GM12864 (cell line): ENCODE measurements around the gene OR13F1.

Experiments
- DNase-seq: peaks from one replicate; pipeline ENCODE4 v3.0.0-alpha.2; 2011; ENCODE audit warnings: low read depth
- H3K4me3 ChIP-seq: 2 replicates; pipeline ENCODE4 v1.5.1; 2011; ENCODE audit warnings: mild to moderate bottlenecking, low read depth, low read length, control low read depth
- TF ChIP-seq, protein P1 (sequence below): IDR thresholded peaks from 2 replicates; pipeline ENCODE4 v1.5.1; 2011; ENCODE audit warnings: low read depth, mild to moderate bottlenecking, moderate library complexity, low read length, control low read depth, inconsistent platforms; ENCODE audit errors: missing control alignments

OR13F1 gene

DNA sequence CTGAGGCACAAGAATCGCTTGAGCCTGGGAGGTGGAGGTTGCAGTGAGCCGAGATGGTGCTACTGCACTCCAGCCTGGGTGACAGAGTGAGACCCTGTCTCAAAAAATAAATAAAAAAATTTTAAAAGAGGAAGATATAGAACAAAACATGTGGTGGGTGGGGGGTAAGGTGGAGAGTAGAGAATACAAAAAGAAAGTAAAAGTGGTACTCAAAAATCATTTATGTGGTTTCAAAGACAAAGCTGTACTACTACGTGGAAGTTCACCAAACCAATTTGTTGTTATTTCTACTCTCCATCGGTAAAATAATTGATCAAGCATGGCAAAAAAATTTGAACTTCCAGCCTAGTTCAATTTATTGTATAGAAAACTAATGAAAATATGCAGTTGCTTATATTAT, 40.6 kb downstream of the OR13F1 start:
- TF ChIP-seq, protein P1, sequence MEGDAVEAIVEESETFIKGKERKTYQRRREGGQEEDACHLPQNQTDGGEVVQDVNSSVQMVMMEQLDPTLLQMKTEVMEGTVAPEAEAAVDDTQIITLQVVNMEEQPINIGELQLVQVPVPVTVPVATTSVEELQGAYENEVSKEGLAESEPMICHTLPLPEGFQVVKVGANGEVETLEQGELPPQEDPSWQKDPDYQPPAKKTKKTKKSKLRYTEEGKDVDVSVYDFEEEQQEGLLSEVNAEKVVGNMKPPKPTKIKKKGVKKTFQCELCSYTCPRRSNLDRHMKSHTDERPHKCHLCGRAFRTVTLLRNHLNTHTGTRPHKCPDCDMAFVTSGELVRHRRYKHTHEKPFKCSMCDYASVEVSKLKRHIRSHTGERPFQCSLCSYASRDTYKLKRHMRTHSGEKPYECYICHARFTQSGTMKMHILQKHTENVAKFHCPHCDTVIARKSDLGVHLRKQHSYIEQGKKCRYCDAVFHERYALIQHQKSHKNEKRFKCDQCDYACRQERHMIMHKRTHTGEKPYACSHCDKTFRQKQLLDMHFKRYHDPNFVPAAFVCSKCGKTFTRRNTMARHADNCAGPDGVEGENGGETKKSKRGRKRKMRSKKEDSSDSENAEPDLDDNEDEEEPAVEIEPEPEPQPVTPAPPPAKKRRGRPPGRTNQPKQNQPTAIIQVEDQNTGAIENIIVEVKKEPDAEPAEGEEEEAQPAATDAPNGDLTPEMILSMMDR, result no peak
- no peak overlapping the region for H3K4me3 ChIP-seq
- DNase-seq, result no peak

DNA sequence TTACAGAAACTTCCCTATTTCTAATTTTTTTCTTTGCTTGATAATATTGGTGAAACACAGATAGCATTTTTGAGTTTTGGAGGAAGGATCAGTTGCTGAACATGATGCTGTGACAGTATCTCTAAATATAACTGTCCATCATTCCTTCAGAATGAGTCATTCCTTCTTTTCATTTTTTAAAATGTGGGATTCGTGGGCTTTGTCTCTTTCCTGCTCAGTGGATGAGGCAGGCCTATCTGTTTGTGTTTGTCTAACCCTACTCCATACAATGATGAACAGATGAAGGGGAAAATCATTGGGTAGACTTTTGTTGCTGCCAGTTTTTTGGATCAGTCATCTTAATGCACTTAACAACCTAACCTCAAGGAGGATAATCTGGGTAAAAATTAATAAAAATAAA, 49.2 kb downstream of the OR13F1 start:
- no peak overlapping the region for H3K4me3 ChIP-seq
- DNase-seq, result no peak
- TF ChIP-seq, protein P1, result no peak
